ENCODE data around the gene MIER2. TPM values are rescaled to one million over a fixed set of nuclear protein-coding genes. Genes with fewer than 3 reads are reported as not detected.

Gene MIER2
- total RNA-seq, 2 donors from 2014 or later, result 15.2 to 22.4 TPM

DNA sequence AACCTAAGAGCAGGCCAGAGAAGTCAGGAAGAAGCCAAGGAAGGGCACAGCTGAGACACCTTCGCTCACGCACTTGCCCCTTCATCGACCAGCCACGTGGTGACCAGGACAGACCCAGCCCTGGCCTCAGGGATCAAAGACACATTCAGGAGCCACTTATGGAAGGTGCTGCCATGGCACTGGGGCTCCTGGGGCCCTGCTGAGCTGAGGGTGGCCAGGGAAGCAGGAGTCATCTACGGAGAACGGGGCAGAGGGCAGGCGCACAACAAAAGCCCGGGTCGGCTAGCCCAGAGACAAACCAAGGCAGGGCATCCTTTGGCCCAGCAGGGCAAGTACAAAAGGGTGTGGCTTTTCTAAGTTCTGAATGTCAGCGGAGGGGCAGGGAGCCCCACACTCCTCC, 55.7 kb downstream of the MIER2 start:
- no peak for DNase-seq (ENCODE audit: low spot score)
- Histone ChIP-seq H3K27me3 (peaks cover 0 to 23% of the 10 kb centered on the region in 2 donors), H3K27ac (no peak overlapping the region), H3K4me3 (no peak overlapping the region), H3K9me3 (no peaks in the 10 kb centered on the region), H3K36me3 (no peaks in the 10 kb centered on the region), H3K4me1 (peaks cover 0 to 16% of the 10 kb centered on the region in 2 donors)
- TF ChIP-seq, protein P1, sequence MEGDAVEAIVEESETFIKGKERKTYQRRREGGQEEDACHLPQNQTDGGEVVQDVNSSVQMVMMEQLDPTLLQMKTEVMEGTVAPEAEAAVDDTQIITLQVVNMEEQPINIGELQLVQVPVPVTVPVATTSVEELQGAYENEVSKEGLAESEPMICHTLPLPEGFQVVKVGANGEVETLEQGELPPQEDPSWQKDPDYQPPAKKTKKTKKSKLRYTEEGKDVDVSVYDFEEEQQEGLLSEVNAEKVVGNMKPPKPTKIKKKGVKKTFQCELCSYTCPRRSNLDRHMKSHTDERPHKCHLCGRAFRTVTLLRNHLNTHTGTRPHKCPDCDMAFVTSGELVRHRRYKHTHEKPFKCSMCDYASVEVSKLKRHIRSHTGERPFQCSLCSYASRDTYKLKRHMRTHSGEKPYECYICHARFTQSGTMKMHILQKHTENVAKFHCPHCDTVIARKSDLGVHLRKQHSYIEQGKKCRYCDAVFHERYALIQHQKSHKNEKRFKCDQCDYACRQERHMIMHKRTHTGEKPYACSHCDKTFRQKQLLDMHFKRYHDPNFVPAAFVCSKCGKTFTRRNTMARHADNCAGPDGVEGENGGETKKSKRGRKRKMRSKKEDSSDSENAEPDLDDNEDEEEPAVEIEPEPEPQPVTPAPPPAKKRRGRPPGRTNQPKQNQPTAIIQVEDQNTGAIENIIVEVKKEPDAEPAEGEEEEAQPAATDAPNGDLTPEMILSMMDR (IDR thresholded peaks at IDR 0.05), result no peak

DNA sequence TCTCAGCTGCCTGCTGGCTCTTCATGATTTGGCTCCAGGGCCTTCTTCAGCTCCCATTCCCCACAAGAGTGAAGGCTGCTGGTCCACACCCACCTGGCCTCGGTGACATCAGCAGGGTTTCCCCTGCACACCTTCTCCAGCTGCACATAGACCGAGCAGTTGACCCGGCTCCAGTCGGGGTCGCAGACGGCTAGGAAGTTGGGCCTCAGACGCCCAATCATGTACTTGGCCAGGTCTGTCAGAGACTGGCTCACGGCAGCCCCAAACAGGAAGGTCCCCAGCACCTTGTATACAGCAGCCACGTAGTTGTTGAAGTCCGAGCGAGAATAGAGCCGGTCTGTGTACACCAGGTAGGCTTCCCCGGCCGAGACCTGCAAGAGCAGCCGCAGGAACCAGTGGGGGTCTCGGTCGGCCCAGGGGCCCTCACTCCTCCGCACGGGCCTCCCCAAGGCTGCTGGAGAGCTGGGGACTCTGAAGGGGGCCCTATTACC, 57.2 kb downstream of the MIER2 start:
- peaks cover 0 to 18% of the 10 kb centered on the region in 2 donors for H3K27me3 ChIP-seq
- no peak overlapping the region for H3K4me3 ChIP-seq
- H3K36me3 ChIP-seq, result no peaks in the 10 kb centered on the region
- H3K4me1 ChIP-seq, result peaks cover 0 to 15% of the 10 kb centered on the region in 2 donors
- no peak for DNase-seq (ENCODE audit: low spot score)
- TF ChIP-seq, protein P1 (IDR thresholded peaks at IDR 0.05), result no peak
- no peaks in the 10 kb centered on the region for H3K9me3 ChIP-seq
- H3K27ac ChIP-seq, result no peak overlapping the region

DNA sequence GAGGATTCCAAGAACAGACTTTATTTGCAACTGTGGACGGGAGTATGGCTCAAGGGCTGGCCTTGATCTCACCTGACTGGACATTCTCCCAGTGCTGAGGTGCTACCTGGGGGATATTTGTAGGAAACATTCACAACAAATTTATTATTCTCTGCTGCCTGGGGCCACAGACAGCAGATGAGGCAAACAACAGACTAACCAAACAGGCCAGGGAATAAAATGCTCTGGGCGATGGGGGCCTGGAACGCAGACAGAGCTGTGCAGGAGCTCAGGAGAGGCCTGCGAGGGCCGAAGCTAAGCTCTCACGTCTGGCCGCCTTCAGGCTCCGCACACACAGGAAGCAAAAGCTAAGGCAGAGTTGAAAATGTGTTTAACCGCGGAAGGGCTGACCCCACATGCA, 61.2 kb downstream of the MIER2 start:
- no peaks in the 10 kb centered on the region for H3K36me3 ChIP-seq
- H3K4me3 ChIP-seq, result no peak overlapping the region
- no peak overlapping the region for H3K27ac ChIP-seq
- no peaks in the 10 kb centered on the region for H3K4me1 ChIP-seq
- no peaks in the 10 kb centered on the region for H3K9me3 ChIP-seq
- TF ChIP-seq, protein P1 (IDR thresholded peaks at IDR 0.05), result no peak
- no peaks in the 10 kb centered on the region for H3K27me3 ChIP-seq
- DNase-seq (ENCODE audit: low spot score), result no peak

DNA sequence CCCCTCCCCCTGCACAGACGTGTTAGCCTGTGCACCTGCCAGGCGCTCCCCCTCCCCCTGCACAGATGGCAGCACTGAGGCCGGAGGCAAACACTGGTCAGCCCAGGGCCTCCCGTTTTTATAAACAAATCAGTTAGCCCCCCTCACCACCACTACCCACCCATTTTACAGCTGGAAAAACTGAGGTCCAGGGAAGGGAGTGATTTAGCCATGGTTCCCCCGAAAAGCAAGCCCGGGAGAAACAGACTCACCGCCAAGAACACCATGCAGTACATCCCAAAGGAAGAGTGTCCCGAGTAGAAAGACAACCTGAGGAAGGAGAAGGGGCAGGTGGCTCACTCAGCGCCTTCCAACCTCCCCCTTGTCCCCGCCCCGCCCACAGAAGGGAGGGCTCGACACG, 62.1 kb downstream of the MIER2 start:
- no peaks in the 10 kb centered on the region for H3K36me3 ChIP-seq
- H3K27ac ChIP-seq, result no peak overlapping the region
- no peaks in the 10 kb centered on the region for H3K27me3 ChIP-seq

DNA sequence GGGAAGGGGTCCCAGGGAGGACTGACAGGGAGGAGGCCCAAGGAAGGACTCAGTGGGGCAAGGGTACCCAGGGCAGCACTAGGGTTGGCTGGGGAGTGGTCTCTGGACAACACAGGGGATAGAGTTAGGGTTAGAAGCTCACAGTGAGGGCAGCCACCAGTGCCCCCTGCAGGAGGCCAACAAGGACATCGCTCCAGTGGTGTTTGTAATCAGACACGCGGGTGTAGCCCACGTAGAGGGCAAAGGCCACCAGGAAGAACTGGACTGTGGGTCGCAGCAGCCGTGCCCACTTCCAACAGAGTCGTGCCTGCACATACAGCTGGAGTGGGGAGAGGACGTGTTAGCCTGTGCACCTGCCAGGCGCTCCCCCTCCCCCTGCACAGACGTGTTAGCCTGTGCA, 62.6 kb downstream of the MIER2 start:
- Histone ChIP-seq H3K27me3 (no peaks in the 10 kb centered on the region), H3K36me3 (no peaks in the 10 kb centered on the region), H3K4me1 (no peaks in the 10 kb centered on the region), H3K27ac (no peak overlapping the region), H3K4me3 (no peak overlapping the region), H3K9me3 (no peaks in the 10 kb centered on the region)
- TF ChIP-seq, protein P1 (IDR thresholded peaks at IDR 0.05), result no peak
- DNase-seq (ENCODE audit: low spot score), result peak; percentile 42

More for the DNA sequence above, 62.1 kb downstream of the MIER2 start:
- no peak overlapping the region for H3K4me3 ChIP-seq
- TF ChIP-seq, protein P1 (IDR thresholded peaks at IDR 0.05), result no peak
- DNase-seq (ENCODE audit: low spot score), result no peak
- H3K9me3 ChIP-seq, result no peaks in the 10 kb centered on the region
- no peaks in the 10 kb centered on the region for H3K4me1 ChIP-seq

Data from right atrium auricular region (tissue), 2 donors.